GM19240 (cell line): ENCODE results near the gene EXOC4.

Source experiments
- DNase-seq: peaks from one replicate; pipeline ENCODE4 v3.0.0; 2011; ENCODE audit warnings: low spot score; ENCODE audit not compliant: insufficient read length

The EXOC4 gene

DNA sequence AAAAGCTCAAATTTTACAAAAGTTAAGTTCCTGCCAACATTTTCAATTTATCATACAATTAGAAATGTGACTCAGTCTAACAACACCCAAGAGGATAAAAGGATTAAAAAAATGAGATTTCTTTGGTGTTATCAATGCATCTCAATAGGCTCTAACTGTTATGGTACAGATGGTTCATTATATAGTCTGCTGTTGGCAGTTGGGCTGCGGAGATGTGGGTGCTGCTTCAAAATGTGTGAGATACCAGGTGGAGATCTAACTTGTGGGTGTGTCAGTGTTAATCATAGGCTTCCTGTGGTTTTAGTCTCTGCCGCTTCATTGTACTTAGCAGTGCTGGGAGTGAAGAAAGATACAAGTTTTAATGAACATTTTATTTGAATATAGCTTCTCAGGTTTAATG lies 231.2 kb downstream of the EXOC4 start:
- DNase-seq, result no peak

DNA sequence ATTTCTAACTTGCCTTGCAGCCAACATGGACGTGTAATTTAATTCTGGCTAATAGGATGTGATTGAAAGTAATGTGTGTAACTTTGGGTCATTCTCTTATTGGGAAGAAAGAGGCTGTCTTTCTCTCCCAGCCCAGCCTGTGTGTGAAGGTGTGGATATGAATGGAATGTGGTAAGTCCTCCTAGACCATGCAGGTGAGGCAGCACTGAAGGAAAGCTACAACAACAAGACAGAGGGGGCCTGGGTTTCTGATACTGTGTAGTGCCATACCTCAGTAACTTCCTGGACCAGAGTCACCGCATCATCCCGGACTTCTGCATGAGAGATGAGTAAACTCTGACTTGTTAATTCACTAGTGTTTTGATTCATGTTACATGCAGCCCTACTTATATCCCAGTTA lies 237.0 kb downstream of the EXOC4 start:
- no peak for DNase-seq

DNA sequence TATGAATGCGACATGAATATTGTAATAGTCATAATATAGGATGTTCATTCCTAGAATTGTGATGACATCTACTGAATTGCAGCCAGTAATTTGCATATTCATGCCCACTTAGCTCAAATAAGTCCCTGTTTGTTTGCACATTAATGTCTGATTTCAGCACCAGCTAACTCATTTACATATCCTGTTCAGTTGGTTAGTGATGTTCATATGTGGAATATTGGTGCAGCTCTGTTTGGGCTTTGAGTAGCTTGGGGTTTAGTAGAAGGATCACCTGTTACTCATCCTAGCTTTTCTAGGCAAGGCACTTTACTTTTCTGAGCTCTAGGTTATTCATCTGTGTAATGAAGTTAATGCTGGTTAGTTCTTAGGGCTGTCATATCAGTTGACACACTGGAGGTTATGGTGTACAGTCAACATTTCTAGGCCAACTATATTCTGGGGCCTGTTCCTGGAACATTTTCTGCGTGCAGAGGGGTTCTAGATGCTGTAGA lies 238.4 kb downstream of the EXOC4 start:
- no peak for DNase-seq

DNA sequence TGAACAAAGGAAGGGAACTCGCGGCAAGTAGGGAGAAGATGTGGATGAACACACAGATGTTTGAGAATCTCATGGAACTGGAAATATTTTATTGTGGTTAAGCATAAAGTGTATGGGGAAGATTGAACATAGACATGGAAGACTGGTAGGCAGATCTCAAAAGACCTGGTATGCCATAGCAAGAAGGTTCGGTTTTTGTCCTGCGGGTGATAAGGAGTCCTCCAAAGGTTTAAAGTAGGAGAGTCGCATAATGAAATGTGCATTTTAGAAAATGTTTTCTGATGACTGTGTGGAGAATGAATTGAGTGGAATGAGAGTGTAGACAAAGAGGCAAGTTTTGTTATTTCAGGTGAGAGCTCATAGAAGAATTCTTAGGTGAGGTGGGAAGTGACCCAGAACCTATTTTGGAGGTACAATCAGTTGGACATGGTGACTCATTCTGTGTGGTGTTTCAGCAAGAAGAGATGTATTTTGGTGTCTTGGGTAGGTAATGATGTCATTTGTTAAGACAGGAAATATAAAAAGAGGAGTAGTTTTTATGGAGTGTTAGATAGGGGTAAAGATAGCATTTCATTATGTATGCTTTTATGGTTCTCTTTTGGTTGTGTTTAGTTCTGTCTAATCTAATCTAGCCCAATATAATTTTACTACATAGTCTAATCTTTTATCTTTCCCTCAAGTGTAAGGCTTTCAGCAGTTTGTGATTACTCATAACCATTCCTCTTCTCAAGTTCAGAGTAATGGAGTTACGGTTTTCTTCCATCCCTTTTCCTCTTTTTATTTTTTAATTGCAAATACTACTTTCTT lies 239.2 kb downstream of the EXOC4 start:
- DNase-seq, result no peak

DNA sequence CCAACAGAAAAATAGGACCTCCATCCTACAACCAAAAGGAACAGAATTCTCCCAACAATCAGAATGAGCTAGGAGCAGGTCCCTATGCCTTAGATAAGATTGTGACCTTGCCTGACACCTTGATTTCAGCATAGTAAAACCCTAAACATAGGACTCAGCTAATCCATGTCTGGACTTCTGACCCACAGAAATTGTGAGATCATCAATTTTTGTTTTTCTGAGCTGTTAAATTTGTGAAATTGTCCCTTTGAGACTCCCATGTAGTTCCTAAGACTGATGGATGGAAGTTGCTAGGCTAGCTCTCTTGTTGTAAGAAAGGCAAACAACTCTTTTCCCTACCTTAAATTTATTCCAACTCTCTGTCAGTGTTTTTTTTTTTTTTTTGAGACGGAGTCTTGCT lies 244.2 kb downstream of the EXOC4 start:
- DNase-seq, result no peak

DNA sequence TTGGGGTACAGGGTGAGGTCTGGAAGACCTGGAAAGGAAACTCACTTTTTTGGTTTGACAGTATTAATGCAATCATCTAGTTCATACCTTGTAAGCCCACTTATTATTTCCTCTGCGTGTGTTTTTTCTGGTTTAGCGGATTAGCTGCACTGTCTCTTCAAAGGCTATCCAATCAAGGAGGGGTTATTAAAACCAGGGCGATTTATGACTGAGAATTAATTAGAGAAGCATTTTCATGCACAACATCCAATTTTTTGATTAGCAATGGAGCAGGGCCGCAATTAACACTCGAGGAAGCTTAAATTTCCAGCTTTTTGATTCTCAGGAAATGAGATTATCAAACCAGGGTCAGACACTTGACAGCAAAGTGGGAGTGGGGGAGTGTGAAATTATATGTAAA lies 248.9 kb downstream of the EXOC4 start:
- no peak for DNase-seq

DNA sequence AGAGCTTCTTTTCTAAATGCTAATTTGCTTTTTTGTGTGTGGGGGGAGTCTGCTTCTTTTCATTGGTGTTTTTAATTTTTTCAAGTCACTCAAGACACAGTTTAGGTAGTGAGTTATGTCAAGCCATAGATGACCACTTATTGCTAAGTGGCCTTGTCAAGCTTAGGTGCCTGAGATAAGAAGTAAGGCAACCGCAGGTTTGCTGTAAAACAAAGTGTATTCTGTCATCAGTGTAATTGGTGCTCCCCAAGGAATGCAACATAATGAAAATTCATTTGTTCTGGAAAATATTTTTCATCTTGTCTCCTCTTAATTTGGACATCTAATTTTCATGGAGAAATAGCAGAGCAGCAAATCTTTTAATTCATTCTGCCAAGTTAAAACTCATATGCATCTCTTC lies 249.6 kb downstream of the EXOC4 start:
- no peak for DNase-seq

DNA sequence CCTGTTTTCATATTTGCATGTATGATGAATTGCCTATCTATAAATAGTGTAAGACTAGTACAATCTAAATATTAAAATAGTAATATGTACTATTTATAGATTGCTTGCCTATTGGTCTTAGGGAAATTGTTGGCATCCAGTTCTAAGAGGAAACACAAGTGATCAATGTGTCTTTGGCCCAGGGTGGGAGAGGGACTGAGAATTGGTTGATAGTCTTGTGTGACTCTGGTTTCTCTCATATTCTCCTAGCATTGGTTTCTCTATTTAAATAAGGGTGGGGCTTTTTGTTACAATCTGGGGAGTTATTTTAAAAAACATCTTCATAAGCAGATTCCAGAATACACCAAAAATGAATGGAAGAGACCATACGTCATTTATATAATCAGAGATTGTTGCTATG lies 250.1 kb downstream of the EXOC4 start:
- no peak for DNase-seq

DNA sequence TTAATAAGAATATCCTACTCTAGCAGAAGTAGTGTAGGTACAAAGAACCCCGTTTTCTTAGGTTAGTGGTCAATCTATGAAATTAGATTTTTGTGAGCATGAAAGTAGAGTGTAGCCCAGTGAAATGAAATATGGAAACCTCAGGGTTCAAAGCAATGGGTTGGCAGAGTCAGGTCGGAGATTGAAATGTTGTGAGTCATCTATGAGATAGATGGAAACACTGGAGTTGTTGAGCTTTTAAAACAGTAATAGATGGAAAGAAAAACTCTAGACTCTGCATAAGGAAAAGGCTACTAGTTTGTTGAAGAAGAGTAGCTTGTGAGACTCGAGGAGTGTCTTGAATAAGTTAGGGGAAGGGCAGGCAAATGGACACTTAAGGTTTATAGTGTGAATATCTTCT lies 251.9 kb downstream of the EXOC4 start:
- no peak for DNase-seq

DNA sequence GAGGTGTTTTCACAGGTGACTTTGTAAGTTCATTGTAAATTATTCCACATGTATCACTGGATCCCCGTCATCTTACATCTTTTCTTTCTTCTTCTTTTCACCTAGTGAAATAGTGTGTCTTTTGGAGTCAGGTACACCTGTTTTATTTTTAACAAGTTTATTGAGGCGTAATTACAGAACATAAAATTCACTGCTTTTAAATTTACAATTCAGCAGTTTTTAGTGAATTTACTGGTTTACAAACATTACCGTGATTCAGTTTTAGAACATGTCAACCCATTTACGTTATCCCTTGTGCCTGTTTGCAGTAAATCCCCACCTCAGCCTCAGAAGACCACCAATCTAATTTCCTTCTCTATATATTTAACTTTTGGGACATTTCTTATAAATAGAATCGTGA lies 256.9 kb downstream of the EXOC4 start:
- no peak for DNase-seq

DNA sequence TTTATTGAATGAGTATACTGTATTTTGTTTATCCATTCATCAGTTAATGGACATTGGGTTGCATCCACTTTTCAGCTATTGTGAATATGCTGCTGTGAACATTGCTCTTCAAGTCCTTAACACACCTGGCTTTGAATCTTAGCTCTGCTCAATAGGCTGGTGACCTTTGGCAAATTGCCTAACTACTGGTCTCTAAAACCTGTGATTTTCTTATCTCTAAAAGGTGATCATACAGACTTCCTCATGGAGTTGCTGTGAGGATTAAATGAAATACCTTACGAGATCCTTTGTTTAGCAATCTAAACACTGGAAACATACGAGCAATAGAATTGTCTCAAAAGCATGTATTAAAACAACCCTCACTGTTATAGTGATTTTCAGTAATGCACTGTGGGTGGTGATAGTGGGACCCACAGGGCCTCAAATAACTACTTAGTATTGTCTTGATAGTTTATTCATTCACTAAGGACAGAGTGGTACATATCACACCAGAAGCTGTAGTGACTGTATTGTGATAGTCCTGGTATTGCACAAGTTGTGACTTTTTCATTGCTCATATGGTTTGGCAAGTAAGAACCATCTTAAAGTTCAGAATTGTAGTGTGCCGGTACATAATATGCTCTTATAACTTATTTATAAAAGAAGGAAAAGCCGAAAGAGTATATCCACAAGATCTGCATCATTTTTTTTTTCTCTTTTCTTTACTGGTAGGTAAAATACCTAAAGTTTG lies 257.6 kb downstream of the EXOC4 start:
- no peak for DNase-seq

DNA sequence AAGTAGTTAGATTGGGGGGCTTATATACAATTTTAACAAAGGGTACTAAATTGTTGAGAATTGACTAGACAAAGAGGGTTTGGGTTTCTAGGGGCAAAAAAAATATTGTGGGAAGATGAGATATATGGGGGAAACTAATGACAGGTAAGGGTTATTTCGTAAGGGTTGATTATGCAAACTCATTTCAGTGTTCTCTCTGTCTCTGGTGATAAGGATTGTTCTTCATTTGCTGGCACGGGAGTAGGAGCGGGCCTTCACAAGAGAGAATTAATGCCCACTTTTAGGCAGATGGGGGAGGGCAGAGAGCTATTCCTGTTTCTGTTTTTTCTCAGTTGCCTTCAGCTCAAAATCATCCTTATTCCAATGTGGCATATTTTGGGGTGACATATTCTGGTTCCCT lies 258.4 kb downstream of the EXOC4 start:
- DNase-seq, result no peak

DNA sequence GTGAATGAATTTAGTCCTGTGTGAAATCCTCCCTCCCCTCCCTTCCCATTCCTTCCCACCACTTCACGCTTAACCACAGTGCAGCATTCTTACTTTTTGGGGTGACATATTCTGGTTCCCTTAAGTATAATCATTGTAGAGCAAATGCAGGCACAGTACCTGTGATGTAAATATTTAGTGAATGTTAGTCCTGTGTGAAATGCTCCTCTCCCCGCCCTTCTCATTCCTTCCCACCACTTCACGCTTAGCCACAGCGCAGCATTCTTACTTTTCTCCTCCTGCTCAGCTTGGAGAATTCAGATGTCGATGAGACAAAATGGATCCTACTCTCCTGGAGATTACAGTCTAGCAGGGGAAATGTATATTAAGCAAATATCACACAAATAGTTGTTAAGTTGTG lies 258.8 kb downstream of the EXOC4 start:
- no peak for DNase-seq

DNA sequence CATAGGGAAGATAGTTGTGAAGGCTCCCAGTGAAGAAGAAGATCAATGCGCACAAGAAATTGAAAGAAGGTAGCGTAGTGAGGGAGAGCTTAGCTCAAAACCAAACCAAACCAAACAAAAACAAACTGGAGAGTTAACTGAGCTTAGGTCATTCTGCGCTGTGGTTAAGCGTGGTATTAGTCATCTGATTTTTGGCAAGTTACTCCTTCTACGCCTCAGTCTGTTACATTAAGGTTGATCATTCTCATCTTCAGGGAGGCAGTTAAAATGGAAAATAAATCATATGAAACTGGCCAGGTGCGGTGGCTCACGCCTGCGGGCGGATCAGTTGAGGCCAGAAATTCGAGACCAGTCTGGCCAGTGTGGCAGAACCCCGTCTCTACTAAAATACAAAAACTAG lies 259.7 kb downstream of the EXOC4 start:
- DNase-seq, result no peak

DNA sequence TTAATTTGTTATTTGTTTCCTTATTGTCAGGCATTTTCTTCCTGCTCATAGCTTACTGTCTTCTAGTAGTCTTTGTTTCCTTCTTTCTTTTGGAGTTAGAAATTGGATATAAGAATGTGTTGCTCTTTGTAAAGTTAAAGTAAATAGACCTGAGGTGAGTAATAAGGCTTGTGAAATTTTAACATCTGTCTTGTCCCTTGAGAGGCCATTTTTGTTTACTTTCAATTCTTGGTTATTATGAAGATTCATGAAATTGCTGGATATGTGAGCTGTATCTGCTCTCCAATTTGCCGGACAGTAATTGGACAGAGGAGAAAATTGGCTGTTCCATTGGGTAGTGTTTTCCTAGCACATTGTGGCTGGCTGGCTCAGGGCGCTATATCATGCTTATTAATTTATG lies 260.7 kb downstream of the EXOC4 start:
- no peak for DNase-seq

DNA sequence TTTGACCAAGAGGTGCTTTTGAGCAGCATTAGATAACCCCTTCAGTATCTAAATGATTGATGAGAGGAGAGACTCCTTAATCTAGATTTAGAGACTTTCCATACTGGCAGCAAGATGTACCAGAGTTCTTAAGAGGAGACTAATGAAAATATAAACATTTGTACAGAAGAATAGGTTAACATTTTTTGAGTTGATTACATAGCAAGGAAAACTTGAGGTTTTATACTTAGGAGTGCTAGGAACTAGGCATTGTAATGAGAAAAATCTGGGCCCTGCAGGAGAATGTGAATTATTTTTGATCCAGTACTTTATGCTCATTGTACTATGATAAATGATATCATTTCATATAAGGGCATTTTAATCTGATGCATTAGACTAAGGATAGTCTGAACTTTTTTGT lies 261.7 kb downstream of the EXOC4 start:
- DNase-seq, result no peak

DNA sequence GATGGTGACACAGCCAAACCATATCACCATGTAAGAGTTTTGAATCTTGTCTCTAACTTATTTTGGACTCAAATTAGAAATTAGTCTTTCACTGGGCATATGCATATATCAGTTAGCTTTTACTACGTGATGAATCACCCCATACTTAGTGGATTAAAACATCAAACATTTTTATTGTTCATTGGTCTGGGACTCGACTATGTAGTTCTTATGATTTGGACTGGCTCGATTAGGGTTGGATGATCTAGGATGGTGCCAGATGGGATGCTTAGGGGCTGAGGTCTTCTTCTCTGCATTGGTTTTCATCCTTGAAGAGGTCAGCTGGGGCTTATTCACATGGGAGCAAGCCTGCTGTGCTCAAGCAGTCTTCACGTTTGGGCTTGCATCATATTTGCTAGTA lies 264.9 kb downstream of the EXOC4 start:
- DNase-seq, result no peak

DNA sequence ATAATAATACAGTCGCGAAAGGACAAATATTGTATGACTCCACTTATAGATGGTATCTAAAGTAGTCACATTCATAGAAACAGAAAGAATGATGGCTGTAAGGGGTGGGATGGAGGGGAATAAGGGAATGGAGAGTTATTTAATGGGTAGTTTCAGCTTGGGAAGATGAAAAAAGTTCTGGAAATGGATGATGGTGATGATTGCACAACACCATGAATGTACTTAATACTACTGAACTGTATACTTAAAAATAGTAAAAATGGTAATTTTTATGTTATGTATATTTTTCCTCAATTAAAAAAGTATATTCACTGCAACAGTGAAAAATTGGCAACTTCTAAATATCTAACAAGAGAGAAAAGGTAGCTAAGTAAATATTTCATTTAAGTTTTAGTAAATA lies 265.8 kb downstream of the EXOC4 start:
- no peak for DNase-seq

DNA sequence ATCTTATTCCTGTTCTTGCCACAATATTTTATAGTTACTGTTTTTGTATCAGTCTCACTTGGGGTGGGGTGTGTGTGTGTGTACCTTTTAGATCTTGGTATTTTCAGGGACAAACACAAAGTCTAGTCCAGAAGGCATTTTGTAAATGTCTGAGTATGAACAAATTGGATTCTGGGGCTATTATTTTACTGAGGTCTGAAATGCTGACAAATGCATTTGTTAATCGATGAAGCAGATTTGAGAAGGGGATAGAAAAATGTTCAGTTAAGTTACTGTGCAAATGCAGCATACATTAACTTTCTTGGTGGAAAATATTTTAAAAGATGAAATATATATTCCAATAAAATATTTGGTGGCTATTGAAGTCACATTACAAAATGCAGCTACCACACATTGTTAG lies 267.4 kb downstream of the EXOC4 start:
- DNase-seq, result no peak

DNA sequence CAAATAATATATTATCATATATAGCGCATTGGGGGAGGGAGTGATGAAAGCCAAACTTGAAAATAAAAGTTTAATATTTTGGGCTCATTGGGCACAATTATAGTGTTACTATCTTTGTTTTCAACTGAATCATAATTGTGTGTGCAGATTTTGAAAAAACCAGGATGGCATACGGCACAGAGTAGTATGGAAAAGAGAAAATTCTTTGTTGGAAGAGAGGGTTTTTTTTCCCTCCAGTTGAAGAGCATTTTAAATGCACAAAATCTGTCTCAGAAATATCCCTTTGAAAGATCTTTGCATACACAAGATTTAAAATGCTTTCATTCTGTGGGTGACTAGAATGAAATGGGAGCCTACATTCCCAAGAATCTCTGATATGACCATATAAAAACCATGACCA lies 269.6 kb downstream of the EXOC4 start:
- no peak for DNase-seq

DNA sequence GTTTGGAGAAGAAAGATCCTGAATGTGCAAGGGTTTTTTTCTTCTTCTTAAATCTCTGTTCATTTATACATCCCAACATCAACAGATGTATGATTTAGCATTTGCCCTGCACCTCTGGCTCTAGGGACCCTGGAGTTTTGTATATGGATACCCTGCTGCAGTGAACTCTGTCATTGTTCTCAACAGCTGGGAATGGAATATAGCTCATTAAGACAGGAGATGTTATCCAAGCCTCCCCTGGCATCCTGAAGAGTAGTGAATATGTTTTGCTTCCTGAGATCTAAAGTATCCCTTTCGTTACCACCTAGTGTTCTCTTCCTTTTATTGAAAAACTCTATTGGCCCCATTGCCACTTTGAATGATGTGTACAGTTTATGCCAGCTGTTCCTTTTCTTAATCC lies 275.9 kb downstream of the EXOC4 start:
- no peak for DNase-seq

DNA sequence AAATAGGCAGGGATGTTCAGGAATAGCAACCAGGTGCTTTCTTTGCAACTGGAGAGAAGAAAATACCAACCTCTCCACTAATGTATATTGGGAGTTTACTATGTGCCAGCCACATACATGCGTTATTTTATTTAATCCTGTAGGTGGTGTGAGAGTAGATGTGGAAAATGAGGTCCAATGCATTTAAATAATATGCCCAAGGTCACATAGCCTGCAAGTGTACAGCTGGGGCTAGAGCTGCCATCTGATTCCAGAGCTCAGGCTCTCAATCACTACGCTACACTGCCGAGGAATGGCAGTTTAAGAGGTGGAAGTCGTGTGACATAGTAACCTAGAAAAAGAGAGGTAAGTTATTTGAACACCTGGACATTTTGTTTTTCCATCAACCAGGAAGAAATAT lies 277.0 kb downstream of the EXOC4 start:
- DNase-seq, result no peak

DNA sequence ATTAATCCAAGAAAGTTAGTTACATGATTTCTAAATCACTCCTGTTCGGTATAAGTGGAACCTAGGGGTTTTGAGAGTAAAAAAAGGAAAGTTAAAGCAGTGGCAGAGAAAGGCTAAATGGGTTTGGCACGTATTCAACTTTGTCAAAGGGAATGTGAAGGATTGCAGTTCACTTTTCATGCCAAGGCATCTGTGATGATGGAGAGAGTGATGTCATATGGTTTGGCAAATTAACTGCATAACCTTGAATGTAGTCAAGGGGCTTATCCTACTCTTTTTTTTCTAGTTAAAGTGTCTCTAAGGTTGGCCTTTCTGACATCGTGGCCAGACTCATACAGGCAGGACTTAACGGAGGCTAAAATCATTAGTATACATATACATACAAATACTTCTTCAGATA lies 277.8 kb downstream of the EXOC4 start:
- DNase-seq, result no peak
